ENCODE measurements around the gene SLC33A1. TPM values are rescaled to one million over a fixed set of nuclear protein-coding genes. Genes with fewer than 3 reads are reported as not detected.
"Not testable (repeated sequence)": the region's sequence is repeated elsewhere in the genome, so short reads cannot be mapped to it uniquely, and the experiment has no call there.

SLC33A1 gene
- 11.8 TPM for total RNA-seq

GRCh38 chr3:155854141-155854940 lies at the start of gene SLC33A1:
Gene SLC33A1, minus strand, starts transcription at chr3:155854427. Its CDS starts 430 bp downstream, at chr3:155853997.
- peak; percentile 100 for ATAC-seq

- no peak for ATAC-seq
Measured at GRCh38 chr3:155895379-155895900, 41.2 kb upstream of the SLC33A1 start.

- ATAC-seq = no peak
Measured at GRCh38 chr3:155891321-155891720, 37.1 kb upstream of the SLC33A1 start.

- no peak for ATAC-seq
Measured at GRCh38 chr3:155890671-155891190, 36.5 kb upstream of the SLC33A1 start.

- no peak for ATAC-seq
Measured at GRCh38 chr3:155889952-155890351, 35.7 kb upstream of the SLC33A1 start.

GRCh38 chr3:155889212-155889611 lies 35.0 kb upstream of the SLC33A1 start:
- ATAC-seq = no peak

GRCh38 chr3:155886915-155887314 lies 32.7 kb upstream of the SLC33A1 start:
- no peak for ATAC-seq

GRCh38 chr3:155886348-155886747 lies 32.1 kb upstream of the SLC33A1 start:
- ATAC-seq = not testable (repeated sequence)

GRCh38 chr3:155885292-155885691 lies 31.1 kb upstream of the SLC33A1 start:
- no peak for ATAC-seq

- no peak for ATAC-seq
Measured at GRCh38 chr3:155884292-155884691, 30.1 kb upstream of the SLC33A1 start.

- ATAC-seq = no peak
Measured at GRCh38 chr3:155880286-155880685, 26.1 kb upstream of the SLC33A1 start.

- no peak for ATAC-seq
Measured at GRCh38 chr3:155876503-155876902, 22.3 kb upstream of the SLC33A1 start.

GRCh38 chr3:155876037-155876436 lies 21.8 kb upstream of the SLC33A1 start:
- no peak for ATAC-seq

GRCh38 chr3:155872904-155873646 lies 18.8 kb upstream of the SLC33A1 start:
- ATAC-seq = no peak

- no peak for ATAC-seq
Measured at GRCh38 chr3:155871746-155872158, 17.5 kb upstream of the SLC33A1 start.

- ATAC-seq = peak; percentile 40
Measured at GRCh38 chr3:155870945-155871745, 16.9 kb upstream of the SLC33A1 start.

- peak; percentile 99 for ATAC-seq
Measured at GRCh38 chr3:155870133-155870944, 16.1 kb upstream of the SLC33A1 start, which contains the start of gene GMPS. Gene GMPS, plus strand, starts transcription at chr3:155870650. Its CDS starts 221 bp downstream, at chr3:155870871.

GRCh38 chr3:155869691-155870090 lies 15.5 kb upstream of the SLC33A1 start:
- no peak for ATAC-seq

GRCh38 chr3:155863072-155863784 lies 9.0 kb upstream of the SLC33A1 start:
- no peak for ATAC-seq

- ATAC-seq = not testable (repeated sequence)
Measured at GRCh38 chr3:155862290-155862982, 8.2 kb upstream of the SLC33A1 start.
